NT2/D1 (cell line): ENCODE results near the gene GHRHR.

Source experiments
- SUZ12 ChIP-seq: IDR thresholded peaks from 2 replicates; pipeline ENCODE4 v1.6.1; 2011; ENCODE audit not compliant: insufficient read length, insufficient read depth; ENCODE audit errors: extremely low read depth
- ZNF274 ChIP-seq: IDR thresholded peaks from 2 replicates; pipeline ENCODE4 v1.6.1; 2011; ENCODE audit warnings: mild to moderate bottlenecking, low read depth, low read length

DNA sequence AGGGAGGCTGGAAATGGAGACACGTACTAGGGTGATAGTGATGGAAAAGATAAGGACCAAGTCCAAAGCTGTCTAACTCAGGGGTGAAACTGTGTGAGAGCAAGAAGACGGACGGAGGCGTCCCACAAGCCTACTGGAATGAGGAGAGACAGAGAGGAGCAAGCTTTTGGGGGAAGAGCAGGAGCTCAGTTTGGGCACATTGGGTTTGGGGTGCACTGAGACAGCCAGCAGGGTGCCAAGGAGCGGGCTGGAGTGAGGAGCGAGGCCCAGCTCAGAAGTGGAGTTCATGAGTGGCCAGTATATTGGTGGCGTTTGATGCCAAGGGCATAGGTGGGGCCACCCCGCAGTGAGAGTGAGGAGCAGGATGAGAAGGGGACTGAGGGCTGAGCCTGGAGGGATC lies 22.6 kb downstream of the GHRHR start:
- TF ChIP-seq ZNF274 (no peak), SUZ12 (no peak)
